GM18951 (cell line): ENCODE results near the gene DENND4C.
A peak's percentile ranks its signal among the peaks of the same experiment; 100 is the strongest.

Experiments used
- POLR2A ChIP-seq: IDR thresholded peaks from 4 replicates; pipeline ENCODE4 v1.6.1; 2011; ENCODE audit warnings: mild to moderate bottlenecking; ENCODE audit not compliant: insufficient read length, insufficient read depth; ENCODE audit errors: extremely low read depth
- in situ Hi-C: fragments of 300-500 bp; cut with MboI; formaldehyde crosslinking; loops from one replicate; pipeline ENCODE4 v1.12.0; 2022; ENCODE audit warnings: low sequenced_read_pairs, mixed read lengths, inconsistent platforms; ENCODE audit not compliant: unreplicated experiment

DENND4C gene

GRCh38 chr9:19230355-19231125 lies at the start of gene DENND4C:
DENND4C (plus strand) TSS chr9:19230693; CDS start chr9:19276175, 45,482 bp downstream.
- in situ Hi-C loops, result no loop called here
- TF ChIP-seq POLR2A, result peak; percentile 83

- no peak for TF ChIP-seq POLR2A
Measured at GRCh38 chr9:19180991-19181390, 49.5 kb upstream of the DENND4C start.

GRCh38 chr9:19181561-19181960 lies 48.9 kb upstream of the DENND4C start:
- no peak for TF ChIP-seq POLR2A
- in situ Hi-C loops, result loop anchor here (25.0 kb wide), 1 partner anchor 281 kb away; no protein-coding TSS in a partner anchor

More at GRCh38 chr9:19180991-19181390, 49.5 kb upstream of the DENND4C start:
- in situ Hi-C loops, result loop anchor here (25.0 kb wide), 1 partner anchor 281 kb away; no protein-coding TSS in a partner anchor

GRCh38 chr9:19184144-19184917 lies 46.2 kb upstream of the DENND4C start:
- TF ChIP-seq POLR2A, result no peak
- in situ Hi-C loops, result loop anchor here (25.0 kb wide), 1 partner anchor 278 kb away; no protein-coding TSS in a partner anchor

GRCh38 chr9:19185191-19185590 lies 45.3 kb upstream of the DENND4C start:
- in situ Hi-C loops, result loop anchor here (25.0 kb wide), 1 partner anchor 277 kb away; no protein-coding TSS in a partner anchor
- no peak for TF ChIP-seq POLR2A

GRCh38 chr9:19186232-19186631 lies 44.3 kb upstream of the DENND4C start:
- no peak for TF ChIP-seq POLR2A
- in situ Hi-C loops, result loop anchor here (25.0 kb wide), 1 partner anchor 276 kb away; no protein-coding TSS in a partner anchor

GRCh38 chr9:19188771-19189170 lies 41.7 kb upstream of the DENND4C start:
- in situ Hi-C loops, result loop anchor here (25.0 kb wide), 1 partner anchor 274 kb away; no protein-coding TSS in a partner anchor
- no peak for TF ChIP-seq POLR2A

GRCh38 chr9:19192202-19193028 lies 38.1 kb upstream of the DENND4C start:
- TF ChIP-seq POLR2A, result no peak
- in situ Hi-C loops, result loop anchor here (25.0 kb wide), 1 partner anchor 270 kb away; no protein-coding TSS in a partner anchor

- no peak for TF ChIP-seq POLR2A
- in situ Hi-C loops, result loop anchor here (25.0 kb wide), 1 partner anchor 269 kb away; no protein-coding TSS in a partner anchor
Measured at GRCh38 chr9:19193029-19193324, 37.5 kb upstream of the DENND4C start.

- in situ Hi-C loops, result loop anchor here (25.0 kb wide), 1 partner anchor 269 kb away; no protein-coding TSS in a partner anchor
Measured at GRCh38 chr9:19193358-19193973, 37.0 kb upstream of the DENND4C start.

- in situ Hi-C loops, result loop anchor here (25.0 kb wide), 1 partner anchor 264 kb away; no protein-coding TSS in a partner anchor
- TF ChIP-seq POLR2A, result no peak
Measured at GRCh38 chr9:19198406-19198805, 32.1 kb upstream of the DENND4C start.

- in situ Hi-C loops, result loop anchor here (25.0 kb wide), 1 partner anchor 263 kb away; no protein-coding TSS in a partner anchor
- TF ChIP-seq POLR2A, result no peak
Measured at GRCh38 chr9:19199012-19199411, 31.5 kb upstream of the DENND4C start.
